IPS DF 4.7 (cell line): ENCODE measurements around the gene TECTA.

ENCODE experiments used
- DNase-seq: peaks from one replicate; pipeline ENCODE4 v3.0.0-alpha.2; 2013; ENCODE audit warnings: low spot score; ENCODE audit errors: extremely low read depth

TECTA gene

DNA sequence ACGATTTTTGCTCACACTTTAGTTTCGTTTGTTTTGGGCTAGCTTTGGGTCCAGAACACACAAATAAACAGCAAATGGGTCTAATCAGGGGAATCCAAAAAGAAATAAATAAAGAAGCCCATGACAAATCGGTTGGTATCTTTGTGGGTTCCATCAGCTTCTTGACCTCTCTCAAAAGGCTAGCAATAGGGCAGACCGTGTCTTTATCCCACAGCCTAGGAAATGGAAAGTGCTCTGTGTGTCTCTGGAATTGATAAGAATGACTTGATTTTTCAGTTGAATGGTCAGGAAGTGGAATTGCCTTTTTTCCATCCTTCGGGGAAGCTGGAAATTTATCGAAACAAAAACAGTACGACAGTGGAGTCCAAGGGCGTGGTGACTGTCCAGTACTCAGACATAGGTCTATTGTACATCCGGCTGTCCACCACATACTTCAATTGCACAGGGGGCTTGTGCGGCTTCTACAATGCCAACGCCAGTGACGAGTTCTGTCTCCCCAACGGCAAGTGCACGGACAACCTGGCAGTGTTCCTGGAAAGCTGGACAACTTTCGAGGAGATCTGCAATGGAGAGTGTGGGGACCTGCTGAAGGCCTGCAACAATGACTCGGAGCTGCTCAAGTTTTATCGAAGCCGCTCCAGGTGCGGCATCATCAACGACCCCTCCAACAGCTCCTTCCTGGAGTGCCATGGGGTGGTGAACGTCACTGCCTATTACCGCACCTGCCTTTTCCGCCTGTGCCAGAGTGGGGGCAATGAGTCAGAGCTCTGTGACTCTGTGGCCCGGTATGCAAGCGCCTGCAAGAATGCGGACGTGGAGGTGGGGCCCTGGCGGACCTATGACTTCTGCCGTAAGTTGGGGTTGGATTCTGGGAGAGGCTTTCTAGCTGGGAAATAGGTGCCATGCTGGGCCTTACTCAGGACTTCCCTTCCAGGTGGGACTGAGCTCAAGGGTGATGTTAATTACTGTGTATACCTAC is 28.6 kb downstream of the TECTA start:
- no peak for DNase-seq

DNA sequence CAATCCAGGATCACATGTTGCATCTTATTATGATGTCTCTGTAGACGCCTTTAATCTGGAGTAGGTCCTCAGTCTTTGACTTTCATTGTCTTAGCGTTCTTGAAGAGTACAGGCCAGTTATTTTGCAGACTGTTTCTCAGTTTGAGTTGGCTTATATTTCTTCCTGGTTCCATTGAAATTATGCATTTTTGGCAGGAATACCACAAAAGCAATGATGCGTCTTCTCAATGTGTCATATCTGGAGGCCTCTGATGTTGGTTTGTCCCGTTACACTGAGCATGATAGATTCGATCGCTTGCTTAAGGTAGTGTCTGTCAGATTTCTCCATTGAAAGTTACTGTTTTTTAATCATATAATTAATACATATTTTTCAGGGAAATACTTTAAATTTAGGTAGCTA is 30.6 kb downstream of the TECTA start:
- no peak for DNase-seq

DNA sequence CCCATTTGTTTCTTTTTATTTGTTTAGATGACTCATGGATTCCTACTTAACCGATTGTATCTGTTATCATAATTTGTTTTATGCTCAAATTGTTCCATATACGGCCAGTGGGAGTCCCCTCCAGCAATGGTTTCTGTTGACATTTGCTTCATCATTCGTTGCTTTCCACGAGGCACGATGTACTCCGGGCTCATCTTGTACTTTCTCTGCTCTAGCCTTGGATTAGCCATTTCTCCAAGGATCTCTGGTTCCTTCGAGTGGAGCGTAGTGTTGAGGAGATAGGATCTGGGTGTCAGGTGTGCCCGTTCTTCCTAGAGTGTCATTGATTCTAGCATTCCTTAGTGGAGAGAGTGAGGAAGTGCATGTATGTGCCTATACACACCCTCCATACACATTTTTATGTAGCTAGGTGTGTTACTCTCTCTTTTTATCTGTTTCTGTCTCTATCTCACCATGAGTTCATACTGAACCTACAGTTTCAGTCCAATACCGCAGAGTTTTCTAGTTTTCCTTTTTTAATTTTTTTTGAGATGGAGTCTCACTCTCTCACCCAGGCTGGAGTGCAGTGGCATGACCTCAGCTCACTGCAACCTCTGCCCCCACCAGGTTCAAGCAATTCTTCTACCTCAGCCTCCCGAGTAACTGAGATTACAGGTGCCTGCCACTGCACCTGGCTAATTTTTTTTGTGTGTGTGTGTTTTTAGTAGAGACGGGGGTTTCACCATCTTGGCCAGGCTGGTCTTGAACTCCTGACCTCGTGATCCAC is 31.4 kb downstream of the TECTA start:
- DNase-seq = no peak

DNA sequence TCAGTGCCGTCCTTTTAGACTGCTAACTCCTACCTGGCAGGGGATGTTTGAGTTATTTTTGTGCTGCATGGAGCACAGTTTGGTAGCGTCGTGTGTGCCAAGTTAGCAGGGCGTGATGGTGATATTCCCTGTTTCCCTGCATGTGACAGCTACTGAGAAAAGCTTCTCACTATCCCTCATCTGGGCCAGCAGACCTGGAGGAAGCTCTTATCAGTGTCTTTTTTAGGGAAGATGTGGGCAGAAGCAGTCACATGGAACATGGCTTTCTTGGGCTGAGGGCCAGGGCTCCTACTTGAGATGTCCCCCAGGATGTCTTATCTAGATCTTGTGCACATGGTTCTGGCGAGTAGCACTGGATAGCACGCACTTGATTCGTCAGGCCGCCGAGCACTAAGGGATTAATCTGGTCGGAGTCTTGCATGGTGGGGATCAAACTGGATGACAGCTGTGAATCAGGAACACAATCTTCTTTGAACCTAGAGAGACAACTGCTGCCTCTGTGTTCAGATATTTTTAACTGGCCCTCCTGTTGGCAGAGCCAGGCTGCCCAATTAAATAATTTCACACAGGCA is 33.8 kb downstream of the TECTA start:
- no peak for DNase-seq

DNA sequence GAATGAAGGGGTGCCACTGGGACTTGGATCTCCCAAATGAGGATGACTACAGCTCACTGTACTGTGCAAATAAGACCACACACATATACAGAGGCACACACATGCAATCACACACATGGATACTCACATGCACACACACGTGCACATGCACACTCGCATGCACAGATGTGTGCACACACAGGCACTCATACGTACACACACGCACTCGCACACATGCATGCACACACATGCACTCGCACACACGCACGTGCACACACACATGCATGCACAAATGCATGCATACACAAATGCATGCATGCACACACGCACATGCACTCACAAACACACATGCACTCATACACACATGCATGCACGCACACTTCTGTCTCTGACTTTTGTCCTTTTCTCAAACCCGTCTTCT is 36.0 kb downstream of the TECTA start:
- no peak for DNase-seq

DNA sequence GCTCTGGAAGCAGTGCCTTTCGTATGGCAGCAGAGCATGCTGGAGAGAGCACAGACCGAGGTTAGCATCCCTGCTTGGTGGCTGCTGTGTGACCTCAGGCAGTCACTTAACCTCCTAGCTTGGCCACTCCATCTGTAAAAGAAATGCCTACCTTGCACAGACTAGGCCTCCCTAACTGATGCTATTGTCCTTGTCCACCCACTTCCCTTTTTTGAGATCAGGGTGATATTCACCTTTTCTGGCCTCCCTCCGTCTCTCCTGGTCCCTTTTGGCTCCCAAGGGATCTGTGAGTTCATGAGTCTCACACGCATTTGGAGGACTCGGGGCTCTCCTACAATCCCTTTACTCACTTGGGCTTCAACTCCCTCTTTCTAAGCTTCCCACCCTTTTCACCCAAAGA is 37.2 kb downstream of the TECTA start:
- no peak for DNase-seq

DNA sequence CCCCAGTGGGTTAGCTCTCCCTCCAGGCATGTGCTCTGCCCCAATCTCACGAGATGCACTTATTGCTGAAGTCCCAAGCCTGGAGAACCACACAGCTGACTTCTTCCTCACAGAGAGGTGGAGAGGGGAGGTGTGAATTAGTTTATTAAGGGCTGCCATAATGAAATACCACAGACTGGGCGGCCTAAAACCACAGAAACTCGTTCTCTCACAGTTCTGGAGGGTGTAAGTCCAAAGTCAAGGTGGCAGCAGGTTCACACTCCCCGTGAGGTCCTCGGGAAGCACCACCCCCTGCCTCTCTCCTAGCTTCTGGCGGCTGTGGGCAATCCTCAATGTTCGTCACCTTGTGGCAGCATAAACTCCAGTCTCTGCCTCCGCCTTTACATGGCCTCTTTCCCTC is 39.3 kb downstream of the TECTA start:
- no peak for DNase-seq

DNA sequence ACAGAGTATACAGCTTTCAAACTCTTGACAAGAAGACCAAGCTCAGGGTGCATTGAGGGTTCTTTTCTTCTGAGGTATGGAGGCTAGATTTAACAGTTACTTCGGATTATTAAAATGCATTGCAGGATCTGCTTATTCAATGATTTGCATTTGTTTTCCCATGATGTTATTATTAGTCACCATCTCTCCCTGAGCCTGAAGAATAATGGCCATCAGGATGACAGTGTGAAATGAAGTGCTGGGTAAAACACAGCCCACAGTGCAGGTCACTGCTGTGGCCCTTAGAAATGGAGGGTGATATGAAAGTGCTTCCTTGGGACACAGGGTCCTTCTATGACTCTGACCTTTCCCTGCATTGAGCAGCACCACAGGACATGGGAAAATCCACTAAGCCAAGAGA is 40.0 kb downstream of the TECTA start:
- no peak for DNase-seq

DNA sequence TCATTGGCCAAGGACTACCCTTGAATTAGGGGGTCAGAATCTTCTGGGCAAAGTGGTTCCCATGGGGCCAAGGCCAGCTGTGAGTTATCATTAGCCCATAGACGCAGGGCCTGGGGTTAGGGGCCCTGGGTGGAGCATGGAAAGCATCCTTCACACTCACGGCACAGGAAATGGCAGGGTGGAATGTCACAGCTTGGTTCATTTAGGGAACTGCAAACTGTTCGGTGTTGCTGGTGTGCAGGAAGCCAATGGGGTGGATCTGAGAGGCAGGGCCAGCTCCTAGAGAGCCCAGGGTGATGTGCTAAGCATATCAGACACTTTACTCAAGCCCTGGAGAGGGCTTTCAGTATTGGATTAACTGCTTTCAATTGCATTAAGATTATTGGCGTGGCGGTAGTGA is 42.9 kb downstream of the TECTA start:
- no peak for DNase-seq

DNA sequence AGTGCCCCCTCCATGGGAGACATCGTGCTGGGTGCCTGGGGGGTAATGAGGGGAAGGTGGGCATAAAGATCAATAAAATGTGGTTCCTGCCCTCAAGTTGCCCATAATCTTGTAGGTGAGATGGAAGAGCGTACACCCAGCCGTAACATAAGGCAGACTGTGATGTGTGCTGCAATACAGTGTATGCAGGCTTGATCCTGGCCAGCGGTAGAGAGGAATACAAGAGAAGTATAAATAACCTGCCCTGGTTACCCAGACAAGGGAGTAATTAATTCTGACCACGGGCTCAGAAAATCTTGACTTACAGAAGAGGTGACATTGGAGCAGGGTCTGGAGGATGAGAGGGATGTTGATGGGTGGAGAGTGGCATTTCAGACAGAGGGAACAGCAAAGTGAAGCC is 43.7 kb downstream of the TECTA start:
- DNase-seq = no peak

DNA sequence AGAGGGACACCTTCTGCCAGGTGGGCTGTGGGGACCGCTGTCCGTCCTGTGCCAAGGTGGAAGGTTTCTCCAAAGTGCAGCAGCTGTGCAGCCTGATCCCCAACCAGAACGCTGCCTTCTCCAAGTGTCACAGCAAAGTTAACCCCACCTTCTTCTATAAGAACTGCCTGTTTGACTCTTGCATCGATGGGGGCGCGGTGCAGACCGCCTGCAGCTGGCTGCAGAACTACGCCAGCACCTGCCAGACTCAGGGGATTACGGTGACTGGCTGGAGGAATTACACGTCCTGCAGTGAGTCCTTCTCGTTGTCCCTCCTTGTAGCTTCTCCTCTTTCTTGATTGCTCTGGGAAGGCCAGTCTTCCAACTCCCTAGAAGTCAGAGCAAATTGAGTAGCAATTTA is 44.8 kb downstream of the TECTA start:
- DNase-seq = no peak

DNA sequence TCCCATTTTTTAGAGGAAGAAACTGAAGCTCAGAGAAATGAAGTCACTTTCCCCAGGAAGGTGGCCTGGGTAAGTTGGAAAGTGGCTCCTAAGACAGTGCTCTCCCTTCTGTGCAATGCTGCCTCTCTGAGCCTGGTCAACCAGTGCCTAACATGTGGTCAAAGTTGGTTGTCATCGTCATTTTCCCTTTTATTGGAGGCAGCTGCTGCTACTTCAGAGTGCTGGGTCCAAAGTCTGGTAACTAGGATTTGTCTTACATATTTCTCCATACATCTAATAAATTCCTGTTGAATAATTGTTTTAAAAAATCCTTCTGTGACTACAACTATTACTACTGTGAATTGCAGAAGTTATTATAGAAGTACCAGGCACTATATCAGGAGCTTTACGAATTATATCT is 48.1 kb downstream of the TECTA start:
- no peak for DNase-seq

DNA sequence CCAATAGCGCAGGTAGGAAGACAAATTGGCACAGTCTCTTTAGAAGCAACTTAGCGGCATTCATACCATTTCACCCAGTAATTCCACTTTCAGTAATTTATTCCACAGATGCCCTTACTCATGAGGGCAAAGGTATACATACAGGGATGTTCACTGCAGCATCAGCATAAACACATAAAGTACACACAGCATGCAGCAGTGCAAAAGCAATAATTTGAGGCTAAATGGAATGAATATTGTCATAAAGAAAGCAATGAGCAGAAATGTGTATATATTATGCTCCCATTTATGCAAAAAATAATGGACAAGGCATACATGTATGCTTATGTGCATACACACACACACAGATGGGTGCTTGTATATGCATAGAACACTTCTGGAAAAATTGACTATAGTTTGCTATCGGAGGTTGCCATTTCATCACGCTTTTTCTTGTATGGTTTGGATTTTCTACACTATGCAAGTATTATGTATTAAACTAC is 50.2 kb downstream of the TECTA start:
- DNase-seq = no peak

DNA sequence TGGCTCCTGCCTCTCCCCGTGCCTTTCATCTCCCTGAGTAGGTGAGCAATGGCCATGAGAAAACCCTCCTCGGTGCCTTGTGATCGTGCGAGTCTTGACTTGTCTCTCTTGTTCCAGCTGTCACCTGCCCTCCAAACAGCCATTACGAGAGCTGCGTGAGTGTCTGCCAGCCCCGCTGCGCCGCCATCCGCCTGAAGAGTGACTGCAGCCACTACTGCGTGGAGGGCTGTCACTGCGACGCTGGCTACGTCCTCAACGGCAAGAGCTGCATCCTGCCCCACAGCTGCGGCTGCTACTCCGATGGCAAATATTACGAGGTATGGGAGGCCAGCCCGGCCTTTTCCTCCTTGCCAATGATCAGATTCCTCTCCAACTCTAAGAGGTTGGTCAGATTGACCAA is 51.7 kb downstream of the TECTA start:
- no peak for DNase-seq

DNA sequence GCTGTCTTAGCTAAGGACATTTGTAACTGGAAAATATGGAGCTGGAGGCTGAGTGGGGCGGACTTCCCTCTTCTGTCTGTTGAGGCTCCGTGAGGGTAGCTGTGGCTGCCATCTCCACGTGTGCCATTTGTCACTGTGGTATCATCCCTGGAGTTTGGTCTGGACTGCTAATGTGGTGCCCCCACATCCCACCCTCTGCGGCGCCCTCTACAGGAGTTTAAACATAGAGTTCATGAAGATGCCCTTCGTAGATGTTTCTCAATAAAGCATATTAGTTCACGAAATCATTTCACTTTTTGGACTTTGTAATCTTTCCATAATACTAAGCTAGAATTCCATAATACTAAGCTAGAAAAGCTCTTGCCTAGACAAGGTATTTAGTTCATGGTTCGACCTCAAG is 52.4 kb downstream of the TECTA start:
- no peak for DNase-seq

DNA sequence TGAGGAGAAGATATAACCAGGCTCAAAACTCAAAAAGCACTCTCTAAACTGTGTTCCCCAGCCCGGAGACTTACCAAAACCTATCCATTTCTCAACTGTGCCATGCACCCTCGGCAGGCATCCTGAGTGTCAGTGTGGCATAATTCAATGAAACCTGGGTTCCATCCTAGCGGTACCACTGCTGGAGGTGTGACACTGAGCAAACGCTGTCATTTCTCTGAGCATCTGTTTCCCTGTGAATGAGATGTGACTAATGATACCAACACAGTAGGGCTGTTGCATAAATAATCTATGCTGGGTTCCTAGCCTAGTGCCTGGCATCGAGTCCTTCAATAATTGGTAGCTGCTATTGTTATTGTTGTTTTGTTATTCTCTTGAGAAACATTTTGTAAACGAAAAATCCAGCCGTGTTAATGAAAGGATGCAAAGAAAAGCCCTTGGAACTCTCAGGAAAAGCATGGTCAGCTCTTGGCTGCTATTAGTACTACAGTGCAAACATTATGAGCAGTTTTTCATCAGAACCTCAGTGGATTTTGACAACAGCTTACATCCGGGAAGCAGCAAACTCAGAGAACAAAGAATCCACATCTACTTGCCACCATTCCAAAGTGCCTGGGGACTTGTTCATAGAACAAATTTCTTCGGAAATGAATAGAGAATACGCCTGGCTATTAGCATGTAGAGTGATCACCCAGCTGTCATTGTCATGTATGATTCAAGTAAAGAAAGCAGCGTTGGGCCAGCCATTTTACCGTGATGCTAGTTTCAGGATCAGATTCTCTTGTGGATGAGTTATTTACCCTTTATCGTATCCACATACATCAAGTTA is 53.7 kb downstream of the TECTA start:
- no peak for DNase-seq

DNA sequence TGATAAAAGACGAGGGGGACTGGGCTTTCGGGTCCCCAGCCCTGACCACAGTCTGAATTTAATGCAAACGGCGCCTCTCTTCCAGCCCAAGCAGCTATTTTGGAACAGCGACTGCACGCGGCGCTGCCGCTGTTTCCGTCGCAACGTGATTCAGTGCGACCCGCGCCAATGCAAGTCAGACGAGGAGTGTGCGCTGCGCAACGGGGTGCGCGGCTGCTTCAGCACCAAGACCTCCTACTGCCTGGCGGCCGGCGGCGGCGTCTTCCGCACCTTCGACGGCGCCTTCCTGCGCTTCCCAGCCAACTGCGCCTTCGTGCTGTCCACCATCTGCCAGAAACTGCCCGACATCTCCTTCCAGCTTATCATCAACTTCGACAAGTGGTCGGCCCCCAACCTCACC is 56.7 kb downstream of the TECTA start:
- DNase-seq = no peak

DNA sequence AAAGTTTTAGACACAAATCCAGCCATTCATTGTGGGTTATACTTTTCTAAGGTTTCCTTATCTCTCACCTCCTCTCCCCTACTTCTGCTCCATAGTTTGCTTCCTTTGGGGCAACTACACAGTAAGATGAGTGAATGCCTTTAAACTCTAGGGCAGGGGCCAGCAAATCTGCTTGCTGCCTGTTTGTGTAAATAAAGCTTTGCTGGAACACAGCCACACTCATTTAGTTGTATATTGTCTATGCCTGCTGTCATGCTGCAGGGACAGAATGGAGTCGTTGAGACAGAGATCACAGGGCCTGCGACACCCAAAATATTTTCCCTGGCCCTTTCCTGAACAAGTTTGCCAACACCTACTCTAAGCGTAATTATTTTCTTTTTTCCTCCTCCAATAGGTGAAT is 58.7 kb downstream of the TECTA start:
- no peak for DNase-seq

DNA sequence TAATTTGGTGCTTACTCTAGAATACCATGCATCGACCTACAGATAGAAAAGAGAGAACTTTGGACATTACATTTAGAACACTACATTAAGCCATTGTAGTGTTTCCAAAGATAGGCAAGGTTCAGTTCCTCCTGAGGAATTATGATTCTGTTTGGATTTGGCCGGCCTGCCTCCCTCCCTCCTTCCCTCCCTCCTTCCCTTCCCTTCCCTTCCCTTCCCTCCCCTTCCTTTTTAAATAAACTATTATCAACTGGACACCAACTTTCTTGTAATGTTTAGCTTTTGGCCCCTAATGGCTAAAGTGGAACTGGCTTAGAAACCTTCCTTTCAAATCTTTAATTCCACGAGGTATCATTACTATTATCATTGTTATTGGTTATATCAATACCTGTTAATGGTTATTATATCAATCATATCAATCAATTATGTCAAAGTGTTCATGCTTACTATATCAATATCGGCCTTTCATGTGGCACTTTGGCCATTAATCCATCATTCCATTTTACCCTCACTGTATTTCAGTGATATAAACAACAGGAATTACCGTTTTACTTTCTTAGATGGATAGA is 60.4 kb downstream of the TECTA start:
- no peak for DNase-seq

DNA sequence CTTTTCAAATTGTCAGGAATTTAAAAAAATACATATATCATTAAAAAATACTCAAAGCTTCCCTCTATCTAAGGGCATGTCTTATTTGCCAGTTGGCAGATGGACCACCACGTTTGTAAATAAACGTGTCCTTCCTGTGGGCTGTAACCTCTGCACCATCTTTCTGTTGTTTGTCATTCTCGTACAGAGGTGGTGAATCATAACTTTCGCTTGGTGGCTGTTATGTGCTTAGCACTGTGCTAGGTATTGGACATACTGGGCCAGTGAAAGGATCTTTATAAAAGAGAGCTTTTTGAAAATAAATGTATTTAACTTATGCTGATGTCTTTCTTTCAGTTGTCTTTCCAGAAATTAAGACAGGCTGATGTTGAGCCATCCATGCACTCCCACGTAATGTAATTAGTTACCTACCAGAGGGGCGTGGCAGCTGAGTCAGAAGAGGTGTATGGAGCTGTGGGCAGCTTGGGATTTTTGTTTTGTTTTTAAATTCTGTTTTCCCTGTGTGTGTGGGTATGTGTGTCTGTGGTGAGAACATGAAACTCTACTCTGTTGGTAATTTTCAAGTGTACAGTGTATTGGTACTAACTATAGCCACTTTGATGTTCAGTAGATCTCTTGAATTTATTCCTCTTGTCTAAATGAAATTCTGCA is 62.7 kb downstream of the TECTA start:
- DNase-seq = no peak
